NCI-H2196 (cell line): Measurements from ENCODE around the gene NCS1.

Experiments used
- DNase-seq: peaks from one replicate; lab custom pipeline; 2025; ENCODE audit not compliant: unreplicated experiment; lab: John Stamatoyannopoulos, UW

NCS1 gene

DNA sequence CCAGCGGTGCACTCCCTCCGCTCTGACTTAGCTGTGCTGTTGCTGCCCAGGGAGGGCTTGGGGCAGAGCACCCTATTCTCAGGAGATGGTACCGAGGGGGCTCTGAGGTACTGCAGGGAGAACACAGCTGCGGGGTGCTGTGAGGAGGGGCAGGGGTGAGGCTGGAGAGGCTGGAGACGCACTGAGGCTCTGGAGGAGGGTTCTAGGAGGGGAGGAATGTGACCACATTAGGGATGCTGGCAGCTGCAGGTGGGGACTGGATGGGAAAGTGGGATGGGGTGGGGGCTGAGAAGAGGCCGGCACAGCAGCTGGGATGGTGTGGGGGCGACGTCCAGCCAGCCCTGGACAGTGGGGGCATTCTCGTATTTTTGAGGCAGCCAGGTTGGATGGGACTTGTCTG, 20.9 kb downstream of the NCS1 start:
- DNase-seq, result no peak

DNA sequence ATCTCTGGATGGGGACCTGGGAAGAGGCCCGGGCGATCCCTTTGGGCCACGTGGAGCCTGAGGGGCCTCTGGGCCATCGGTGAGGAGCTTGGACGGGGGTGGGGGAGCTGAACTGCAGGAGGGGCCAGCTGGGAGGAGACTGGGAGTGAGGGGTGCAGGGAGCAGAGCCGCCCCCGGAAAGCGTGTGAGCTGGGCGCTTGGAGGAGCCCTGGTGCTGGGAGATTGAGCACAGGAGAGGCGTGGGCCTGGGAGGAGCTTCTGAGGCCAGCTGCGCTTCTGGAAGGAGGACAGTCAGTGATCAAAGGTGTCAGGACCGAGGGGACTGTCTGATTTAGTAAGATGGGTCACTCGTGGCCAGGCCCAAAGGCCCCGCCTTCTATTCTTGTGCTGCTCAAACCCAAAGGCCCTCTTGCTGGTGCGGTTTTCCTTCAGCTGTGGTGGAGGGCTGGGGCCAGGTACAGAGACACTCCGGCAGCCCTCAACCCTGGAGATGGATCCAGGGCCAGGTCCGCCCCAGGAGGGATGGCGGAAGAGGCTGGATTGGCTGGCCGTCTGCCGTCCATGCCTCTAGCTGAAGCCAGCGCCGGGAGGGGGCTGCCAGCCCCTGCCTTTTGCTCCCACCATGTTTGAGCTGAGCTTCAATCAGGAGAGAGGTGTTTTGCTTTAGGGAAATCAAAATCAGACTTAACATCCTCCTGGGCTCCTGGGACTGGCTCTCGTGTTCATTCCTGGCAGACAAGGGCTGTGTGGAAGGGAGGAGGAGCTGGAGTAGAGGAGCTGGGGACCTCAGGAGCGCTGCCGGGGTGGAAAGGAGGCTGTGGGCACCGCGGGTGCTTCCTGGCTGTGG, 21.6 kb downstream of the NCS1 start:
- DNase-seq, result no peak

DNA sequence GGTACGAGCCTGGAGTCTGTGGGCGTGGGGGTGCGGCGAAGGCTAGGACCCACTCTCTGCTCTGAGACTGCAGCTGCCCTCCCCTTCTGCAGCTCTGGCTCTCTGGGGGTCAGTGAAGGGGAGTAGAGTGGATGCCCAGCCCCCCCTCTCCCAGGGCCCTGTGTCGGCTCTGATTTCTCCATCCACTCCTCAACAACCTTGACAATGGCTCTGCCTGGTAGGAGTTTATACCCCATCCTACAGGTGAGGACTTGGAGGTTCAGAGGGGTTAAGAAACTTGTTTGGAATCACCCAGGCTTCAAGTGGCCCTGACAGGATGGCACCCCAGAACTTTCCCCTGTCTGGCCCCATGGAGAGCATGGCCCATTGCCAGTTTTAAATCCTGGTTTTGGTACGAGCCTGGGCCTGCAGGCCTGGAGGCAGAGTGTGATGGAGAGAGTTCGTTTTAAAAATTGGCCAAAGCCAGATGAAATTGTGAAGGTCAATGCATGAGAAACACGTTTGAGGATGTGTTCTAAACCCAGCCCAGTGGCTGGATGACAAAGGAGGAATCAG, 22.3 kb downstream of the NCS1 start:
- DNase-seq, result no peak

DNA sequence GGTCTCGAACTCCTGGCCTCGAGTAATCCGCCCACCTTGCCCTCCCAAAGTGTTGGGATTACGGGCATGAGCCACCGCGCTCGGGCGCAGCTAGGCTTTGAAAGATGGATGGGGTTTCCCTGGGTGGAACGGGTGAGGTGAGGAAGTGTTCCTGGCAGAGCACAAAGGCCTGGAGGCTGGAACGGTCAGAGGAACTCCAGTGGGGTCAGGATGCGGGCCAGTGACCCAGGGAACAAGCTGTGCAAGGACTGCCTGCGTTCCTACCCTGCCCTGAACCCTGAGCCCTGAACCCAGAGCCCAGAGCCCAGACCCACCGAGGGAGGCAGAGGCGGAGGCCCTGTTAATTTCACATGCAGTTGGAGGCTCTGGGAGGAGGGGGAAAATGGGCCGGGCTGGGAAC, 23.4 kb downstream of the NCS1 start:
- no peak for DNase-seq

DNA sequence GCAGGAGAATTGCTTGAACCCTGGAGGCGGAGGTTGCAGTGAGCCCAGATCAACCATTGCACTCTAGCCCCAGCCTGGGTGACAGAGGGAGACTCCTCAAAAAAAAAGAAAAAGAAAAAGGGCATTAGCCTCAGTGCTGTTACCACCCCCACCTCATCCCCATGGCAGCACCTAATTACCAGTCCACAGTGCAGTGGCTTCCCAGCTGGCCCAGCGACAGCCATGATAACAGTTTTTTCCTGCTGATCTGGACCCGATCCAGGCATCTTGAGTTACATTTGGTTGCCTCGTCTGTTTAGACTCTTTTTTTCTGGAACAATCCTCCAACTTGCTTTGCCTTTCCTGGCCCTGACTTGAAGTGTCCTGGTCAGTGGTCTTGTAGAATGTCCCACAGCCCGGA, 24.4 kb downstream of the NCS1 start:
- DNase-seq, result peak; percentile 65

DNA sequence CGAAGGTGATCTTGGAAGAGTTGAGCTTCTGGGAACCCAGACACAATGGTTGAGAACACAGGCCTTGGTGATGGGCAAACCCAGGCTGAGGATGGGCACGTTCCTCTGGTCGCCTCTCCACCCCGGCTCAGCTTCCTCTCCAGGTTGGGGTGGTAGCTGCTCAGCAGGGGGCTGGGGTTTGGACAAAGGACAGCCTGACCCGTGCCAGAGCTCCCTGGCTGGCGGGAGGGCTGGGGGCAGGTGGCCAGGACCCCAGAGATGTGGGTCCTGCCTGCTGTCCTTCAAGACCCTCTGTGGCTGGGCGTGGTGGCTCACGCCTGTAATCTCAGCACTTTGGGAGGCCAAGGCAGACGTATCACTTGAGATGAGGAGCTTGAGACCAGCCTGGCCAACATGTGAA, 25.2 kb downstream of the NCS1 start:
- no peak for DNase-seq

DNA sequence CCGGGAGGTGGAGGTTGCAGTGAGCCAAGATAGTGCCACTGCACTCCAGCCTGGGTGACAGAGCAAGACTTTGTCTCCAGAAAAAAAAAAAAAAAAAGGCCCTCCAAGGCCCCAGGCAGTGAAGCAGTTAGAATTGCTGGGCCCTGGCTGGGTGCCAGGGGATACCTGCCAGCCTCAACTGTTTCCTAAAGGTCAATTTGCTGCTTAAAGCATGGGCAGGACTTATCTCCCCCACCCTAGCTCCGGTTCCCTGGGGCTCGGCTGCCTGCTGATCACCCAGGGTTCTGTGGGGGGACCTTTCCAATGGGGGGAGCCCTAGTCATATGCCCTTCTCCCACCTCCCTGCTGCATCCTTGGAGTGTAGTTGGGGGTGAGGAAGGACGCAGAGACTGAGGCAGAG, 25.7 kb downstream of the NCS1 start:
- DNase-seq, result peak; percentile 13

DNA sequence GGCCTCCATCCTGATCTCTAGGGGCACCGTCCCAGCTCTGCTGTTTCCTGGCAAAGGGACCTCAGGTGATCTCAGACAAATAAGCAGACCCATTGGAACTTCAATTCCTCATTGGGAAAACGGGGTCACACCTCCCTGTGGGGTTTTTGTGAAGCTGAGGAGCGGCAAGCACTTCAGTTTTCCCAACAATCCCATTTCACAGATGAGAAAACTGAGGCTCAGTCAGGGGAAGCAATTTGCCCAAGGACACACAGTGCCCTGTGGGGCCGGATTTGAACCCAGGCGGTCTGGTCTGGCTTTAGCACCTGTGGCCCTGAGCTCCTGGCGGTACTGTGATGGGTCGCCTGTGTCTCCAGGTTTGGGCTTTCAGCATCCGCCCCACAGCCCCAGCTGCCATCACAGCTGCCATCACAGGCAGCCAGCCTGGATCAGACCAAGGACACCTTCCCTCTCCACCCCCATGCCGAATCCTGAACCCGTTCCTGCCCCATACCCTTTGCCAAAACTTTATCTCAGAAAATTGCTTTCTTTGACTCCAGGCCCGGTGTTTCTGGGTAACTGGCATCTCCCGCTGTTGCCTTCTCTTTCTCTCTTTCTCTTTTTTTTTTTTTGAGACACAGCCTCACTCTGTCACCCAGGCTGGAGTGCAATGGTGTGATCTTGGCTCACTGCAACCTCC, 26.4 kb downstream of the NCS1 start:
- no peak for DNase-seq

DNA sequence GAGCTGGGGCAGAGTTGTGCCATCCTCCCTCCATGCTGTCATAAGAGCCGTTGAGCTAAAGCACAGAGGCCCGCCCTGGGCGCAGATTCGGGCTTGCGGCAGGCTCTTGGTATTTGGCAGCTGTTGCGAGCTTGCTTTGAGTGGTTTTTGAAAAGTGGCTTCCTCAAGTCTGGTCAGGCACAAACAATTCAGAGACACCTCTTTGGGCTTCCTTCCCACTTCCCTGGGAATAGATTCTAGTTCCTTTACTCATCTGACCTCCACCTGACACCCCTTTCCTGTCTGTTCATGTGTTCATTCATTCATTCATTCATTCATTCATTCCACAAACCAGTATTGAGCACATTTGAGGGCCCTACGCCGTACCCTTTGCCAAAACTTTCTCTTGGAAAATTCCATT, 27.4 kb downstream of the NCS1 start:
- no peak for DNase-seq

DNA sequence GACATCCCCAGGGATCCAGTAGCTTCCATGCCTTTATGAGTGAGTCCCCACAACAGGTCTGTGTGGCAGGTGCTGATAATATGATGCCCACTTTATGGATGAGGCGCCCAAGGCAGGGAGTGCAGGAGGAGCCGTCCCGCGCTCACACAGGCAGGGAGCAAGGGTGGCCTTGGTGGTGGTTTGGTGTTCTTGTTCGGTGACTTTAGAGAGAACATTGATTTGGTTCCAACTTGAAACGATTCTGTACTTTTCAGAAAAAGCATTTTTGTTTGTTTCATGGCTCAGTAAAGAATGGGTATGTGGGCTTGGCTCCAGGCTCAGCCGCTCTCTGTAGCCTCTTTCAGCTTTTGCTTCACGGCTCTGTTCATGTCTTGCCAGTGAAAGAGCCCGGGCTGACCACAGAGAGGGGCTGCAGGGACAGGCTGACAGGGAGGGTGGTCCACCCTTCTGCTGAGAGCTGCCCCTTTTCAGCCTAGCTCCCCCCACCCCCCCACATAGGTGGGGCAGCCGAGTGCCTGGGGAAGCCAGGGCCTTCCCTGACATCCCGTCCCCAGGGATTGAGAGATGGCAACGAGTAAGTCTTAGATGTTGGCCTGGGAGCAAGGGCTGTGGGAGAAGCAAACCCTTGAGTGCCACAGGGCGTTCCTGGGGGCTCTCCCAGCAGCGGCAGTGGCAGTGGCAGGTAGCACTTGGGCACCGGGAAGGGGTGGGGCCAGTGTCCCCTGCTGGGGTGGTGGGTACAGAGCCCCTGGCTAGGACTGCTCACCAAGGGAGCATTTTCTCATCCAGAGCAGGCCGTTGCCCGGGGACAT, 28.0 kb downstream of the NCS1 start:
- DNase-seq, result no peak

DNA sequence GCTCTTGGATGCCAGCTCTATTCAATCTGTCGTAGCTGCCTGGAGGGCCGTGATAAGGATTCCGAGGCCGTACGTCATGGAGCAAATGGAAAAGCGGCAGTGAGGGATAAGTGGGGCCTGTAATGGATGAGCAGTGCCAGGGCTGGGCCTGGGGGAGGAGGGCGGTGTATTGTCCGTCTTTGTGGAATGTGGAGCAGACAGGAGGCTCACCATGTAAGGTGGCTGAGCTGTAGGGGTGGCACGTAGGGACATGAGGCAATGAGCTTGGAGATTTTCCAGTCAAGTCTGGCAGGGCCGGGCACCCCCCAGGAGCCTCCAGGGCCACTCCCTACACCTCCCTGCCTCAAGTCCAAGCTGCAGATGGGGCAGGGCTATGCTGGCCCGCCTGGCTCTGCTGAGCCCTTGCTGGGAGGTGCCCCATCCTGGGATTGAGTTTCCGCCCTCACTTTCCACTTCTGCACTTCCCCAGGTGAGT, 29.2 kb downstream of the NCS1 start:
- DNase-seq, result no peak

DNA sequence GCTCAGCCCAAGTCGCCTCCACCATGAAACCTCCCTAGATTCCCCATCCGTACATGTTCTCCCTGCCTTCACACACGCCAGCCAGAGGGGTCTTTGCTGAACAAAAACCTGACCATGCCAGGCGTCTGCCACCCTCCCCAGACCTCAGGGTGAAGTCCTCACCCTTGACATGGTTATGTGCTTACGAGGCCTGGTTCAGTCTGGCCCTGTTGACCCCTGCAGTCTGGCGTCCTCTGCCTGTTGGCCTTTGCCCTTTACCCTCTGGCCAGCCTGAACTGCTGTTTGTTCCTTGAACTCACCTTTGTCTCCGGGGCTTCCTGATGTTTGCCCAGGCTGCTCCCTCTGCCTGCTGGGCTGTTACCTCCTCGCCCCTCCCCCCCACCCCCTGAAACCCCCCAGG, 29.8 kb downstream of the NCS1 start:
- no peak for DNase-seq

DNA sequence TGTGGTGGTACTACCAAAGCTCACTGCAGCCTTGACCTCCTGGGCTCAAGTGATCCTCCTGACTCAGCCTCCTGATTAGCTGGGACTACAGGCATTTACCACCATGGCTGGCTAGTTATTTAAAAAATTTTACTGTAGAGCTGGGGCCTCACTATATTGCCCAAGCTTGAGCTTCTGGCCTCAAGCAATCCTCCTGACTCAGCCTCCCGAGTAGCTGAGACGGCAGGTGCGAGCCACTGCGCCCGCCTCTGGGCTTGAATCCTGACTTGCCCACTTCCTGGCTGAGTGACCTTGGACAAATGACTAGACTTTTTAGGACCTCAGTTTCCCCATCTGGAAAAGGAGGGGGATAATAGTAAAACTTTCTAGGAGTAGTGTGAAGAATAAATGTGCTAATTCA, 32.1 kb downstream of the NCS1 start:
- no peak for DNase-seq

DNA sequence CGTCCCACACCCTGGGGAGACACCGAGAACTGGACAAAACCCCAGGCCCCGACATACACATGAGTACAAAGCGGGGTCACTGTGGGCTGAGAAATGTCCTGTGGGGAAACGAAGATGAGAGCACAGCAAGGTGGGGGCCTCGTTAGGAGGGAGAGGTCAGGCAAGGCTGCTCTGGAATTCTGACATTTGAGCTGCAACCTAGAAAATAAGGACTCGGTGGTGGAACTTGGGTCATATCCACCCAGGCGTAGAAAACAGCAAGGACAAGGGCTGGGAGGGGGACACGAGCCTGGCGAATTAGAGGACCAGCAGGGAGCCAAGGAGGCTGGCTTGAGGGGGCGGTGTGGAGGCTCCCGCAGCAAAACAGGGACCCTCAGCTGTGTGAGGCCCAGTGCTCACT, 32.8 kb downstream of the NCS1 start:
- no peak for DNase-seq

DNA sequence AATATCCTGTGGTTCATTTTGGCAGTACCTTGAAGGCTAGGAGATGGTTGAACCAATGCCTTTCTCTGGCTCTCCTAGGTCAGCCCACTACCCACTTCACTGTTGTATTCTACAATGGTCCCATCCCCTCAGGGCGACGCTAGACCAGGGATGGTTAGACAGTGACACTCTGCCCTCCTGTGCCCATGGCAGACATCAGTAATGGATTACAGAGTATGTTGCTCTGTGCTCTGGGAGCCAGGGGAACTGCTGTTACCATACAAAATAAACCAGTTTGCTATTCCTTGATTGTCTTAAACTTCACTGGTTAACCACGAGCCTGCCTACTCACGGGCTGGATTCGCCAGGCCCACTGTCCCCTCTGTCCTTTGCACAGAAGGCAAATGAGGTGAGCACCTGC, 33.7 kb downstream of the NCS1 start:
- no peak for DNase-seq

DNA sequence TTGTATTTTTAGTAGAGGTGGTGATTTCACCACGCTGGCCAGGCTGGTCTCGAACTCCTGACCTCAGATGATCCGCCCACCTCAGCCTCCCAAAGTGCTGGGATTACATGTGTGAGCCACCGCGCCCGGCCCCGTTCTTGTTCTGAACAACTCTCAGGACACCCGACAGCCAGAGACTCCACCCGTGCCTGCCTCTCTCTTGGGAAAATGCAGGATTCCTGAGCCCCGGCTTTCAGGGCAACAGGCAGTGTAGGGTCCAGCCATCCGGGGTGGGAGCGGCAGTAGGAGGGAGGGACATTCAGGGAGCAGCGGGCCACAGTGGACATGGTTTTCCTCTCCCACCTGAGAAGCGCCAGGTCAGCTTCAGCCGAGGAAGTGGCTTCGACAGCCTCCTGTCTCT, 34.4 kb downstream of the NCS1 start:
- no peak for DNase-seq

DNA sequence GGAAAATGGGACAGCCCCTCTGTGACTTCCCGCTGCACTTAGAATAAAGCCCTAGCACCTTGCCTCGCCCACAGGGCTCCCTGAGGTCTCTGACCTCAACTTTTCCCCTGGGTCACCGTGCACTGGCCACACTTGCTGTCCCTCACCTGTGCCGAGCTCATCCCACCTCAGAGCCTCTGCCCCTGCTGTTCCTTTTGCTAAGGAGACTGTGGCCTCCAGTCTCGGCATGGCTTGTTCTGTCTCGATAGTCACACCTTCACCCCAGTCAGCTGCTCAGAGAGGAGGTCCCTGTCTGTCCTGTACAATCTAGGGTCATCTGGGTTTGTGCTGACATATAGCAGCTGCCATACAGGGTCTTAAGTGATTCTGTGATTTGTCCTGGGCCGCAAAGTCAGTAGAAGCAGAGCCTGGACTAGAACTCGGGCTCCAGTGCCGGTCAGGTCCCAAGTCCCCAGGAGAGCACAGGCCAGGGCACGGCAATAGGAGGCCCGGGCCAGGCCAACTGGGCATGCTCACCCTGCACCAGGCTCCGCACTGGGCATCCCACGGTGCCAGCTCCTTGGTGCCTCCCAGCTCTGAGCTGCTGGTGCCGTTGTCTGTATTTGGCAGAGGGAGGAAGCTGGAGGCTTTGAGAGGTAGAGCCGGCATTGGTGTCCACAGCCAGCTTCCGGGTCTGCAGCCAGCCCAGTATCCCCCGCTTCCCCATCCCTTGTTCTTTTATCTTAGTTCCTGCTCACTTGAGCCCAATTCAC, 35.2 kb downstream of the NCS1 start:
- no peak for DNase-seq

DNA sequence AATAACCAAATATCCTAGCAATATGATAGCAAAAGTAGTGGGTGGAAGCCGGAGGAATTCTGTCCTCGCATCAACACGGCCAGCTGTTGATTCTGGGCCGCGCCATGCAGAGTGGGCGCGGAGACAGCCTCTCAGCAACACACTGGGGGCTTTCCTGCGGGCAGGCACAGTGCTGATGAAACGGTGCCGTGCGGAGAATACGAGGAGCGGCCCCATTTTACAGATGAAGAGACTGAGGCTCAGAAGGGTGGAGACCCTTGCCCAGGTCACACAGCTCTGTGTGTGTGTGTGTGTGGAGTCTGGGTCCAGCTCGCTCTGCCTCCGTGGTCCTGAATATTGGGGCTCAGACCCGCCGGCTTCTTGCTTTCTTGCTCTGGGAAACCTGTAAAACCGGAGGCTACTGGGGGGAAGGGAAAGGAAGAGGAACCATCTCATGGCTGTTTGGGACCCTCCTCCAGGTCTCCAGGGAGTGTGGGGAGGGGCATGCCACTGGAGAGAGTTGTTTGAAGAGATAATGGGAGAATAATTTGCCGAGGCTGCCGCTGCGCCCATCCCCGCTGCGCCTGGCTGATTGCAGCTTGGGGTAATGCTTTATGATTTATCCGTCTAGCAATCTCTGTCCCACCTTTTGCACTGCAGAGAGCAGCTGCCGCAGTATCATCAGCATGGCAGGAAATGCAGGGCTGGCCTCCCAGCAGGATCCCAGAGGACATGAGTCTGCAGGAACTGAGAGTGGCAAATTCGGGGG, 36.6 kb downstream of the NCS1 start:
- no peak for DNase-seq

DNA sequence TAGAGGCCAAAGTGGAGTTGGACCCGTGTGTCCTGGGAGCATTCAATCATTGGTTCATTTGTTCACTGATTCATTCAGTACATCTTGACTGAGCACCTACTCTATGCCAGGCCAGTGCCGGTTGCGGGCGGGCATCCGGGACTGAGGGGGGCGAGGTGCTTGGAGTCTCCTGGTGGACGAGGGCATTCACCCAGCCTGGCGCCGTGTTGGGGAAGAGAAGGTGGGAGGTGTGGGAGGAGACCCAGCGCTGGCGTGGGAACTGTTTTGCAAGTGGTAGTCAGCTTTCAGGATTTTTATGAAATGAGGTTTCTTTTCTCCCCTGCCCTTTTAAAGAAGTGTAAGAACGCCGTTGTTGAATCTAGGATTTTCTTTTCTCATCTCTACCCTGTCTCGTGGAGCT, 37.2 kb downstream of the NCS1 start:
- DNase-seq, result no peak
